ENCODE data around the gene KDM7A.

DNA sequence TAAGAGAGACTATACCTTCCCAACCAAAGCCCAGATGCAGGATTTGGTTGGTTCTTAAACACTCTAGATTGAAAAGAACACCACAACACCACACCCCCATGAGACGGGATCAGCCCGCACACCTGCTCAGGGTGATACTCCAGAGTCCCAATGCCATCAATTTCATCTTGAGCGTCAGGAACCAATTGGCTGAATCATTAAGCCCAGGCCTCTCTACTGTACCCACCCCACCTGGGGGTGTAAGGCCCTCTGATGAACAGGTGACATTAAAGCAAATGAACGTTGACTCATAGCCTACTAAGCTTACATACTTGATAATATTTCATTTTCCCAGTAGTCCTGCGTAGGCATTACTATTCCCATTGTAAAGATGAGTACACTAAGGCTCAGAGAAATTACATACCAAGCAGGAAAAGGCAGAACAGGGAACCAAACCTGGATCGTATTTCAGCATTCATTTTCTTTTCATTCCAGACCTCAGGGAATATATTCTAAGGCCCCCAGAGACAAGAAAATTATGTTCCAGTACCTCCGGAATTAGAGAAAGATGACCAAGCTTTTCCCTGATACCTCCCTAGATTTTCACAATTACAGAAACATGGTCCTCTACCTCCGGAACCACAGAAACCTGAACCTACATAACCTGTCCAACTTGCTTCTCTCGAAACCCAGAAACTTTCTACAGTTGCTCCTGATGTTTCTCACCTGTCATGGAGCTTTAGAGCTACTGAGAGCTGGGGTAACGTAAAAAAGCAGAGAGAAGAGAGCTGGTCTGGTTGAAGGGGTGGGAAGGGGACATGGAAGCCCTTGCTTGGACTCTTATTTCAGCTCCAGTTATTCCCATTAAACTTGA, 43.1 kb upstream of the KDM7A start:
- TF ChIP-seq CTCF (IDR thresholded peaks at IDR 0.05) (no peak), FOXP1 (CRISPR knock-in tag; IDR thresholded peaks at IDR 0.05; ENCODE audit: borderline replicate concordance) (no peak), MAX (CRISPR knock-in tag; IDR thresholded peaks at IDR 0.05) (no peak), NR3C1 (CRISPR knock-in tag; conservative IDR thresholded peaks at IDR 0.05; ENCODE audit: low read depth) (no peak), ESRRA (CRISPR knock-in tag; IDR thresholded peaks at IDR 0.05; ENCODE audit: borderline replicate concordance) (no peak), JUN (CRISPR knock-in tag; IDR thresholded peaks at IDR 0.05) (no peak), FOXJ3 (CRISPR knock-in tag; IDR thresholded peaks at IDR 0.05; ENCODE audit: borderline replicate concordance) (no peak), JAZF1 (CRISPR knock-in tag; IDR thresholded peaks at IDR 0.05) (no peak)
- TF ChIP-seq, protein P1, sequence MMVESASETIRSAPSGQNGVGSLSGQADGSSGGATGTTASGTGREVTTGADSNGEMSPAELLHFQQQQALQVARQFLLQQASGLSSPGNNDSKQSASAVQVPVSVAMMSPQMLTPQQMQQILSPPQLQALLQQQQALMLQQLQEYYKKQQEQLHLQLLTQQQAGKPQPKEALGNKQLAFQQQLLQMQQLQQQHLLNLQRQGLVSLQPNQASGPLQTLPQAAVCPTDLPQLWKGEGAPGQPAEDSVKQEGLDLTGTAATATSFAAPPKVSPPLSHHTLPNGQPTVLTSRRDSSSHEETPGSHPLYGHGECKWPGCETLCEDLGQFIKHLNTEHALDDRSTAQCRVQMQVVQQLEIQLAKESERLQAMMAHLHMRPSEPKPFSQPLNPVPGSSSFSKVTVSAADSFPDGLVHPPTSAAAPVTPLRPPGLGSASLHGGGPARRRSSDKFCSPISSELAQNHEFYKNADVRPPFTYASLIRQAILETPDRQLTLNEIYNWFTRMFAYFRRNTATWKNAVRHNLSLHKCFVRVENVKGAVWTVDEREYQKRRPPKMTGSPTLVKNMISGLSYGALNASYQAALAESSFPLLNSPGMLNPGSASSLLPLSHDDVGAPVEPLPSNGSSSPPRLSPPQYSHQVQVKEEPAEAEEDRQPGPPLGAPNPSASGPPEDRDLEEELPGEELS (CRISPR knock-in tag; IDR thresholded peaks at IDR 0.05) = no peak
